NCI-H510A treated with DMSO at 0.1 percent for 48 hours (cell line): ENCODE data around the gene SCAMP4.

ENCODE experiments used
- DNase-seq: peaks from one replicate; lab custom pipeline; 2025; lab: John Stamatoyannopoulos, UW

Gene SCAMP4

GRCh38 chr19:1912760-1913505, 7.7 kb downstream of the SCAMP4 start:
- DNase-seq = no peak

- DNase-seq = no peak
These were observed 8.8 kb downstream of the SCAMP4 start for GRCh38 chr19:1913781-1914577.

DNA sequence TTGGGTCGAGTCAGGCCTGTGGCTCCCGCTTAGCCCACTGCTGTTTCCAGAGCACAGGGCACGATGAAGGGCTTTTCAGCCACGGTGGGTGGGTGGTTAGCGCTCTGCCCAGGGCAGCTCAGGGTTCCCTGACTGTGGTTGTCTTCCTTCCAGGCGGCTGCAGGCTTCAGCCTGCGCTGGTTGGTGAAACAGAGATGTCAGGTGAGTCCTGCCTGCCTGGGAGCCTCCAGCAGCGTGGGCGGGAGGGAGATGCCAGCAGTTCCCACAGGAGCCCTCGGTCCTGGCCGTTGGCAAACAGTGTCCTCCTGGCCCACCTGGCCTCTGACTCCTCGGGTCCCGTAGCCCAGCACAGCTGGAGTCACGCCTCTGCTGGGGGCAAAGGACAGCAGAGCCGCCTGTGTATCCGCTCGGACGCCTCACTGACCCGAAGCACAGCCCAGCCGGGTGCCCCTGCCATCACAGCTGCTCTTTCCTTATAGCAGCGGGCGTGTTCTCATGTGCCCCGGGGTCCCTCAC, 9.7 kb downstream of the SCAMP4 start:
- no peak for DNase-seq

GRCh38 chr19:1917146-1917545, 11.9 kb downstream of the SCAMP4 start:
- DNase-seq = no peak

- DNase-seq = no peak
These were observed 12.7 kb downstream of the SCAMP4 start for GRCh38 chr19:1917926-1918325.

- no peak for DNase-seq
These were observed 13.8 kb downstream of the SCAMP4 start for GRCh38 chr19:1918975-1919374.

DNA sequence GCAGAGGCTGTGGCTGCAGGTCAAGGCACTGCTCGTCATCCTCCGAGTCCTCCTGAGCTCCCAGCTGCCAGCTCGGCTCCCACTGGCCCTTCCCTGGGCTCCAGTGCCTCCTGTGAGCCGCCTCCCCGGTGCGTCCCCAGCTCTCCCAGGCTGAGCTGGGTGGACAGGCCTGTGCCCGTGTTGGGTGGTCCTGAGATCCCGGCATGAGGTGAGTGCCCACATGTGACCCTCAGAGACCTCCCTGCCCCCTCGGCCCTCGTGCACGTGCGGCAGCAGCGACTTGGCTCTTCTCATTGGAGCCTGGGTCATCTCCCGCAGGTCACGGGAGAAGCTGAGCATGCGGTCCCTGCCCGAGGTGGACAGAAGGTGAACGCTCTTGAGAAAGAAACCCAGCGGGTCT, 15.4 kb downstream of the SCAMP4 start:
- DNase-seq = no peak

DNA sequence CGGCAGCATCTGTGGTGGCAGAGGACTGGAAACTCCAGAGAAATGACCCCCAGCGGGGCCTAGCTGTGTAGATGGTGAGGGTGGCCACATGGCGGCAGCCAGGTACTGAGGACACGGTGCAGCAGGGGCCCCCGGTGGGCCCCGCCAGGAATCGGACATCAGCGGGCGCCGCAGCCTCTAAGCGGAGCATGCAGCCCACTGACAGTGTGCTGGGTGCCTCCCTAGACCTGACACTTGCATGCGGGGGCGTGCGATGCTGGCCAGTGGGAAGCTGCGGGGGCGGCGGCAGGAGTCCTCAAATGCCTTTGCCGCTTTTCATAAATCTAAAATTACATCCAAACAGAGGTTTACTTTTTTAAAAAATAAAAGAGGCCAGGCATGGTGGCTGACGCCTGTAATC, 16.1 kb downstream of the SCAMP4 start:
- DNase-seq = no peak

DNA sequence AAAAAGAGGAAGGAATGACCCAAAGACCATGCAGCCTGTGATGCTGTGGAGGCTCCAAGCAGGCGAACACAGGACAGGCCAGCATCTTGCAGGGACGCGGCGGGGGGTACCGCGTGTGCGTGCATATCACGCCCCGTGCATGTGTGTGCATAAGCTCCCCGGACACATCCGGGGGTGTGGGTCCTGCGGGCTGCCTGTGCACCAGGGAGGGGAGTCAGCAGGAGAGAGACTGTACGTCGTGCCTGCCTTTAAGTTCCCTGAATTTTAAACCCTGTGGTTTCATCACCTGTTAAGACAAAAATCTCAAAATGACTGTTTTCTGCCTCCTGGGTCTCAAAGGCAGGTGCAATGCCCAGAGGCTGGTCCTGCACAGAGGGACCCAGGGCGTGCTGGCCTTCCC, 16.6 kb downstream of the SCAMP4 start:
- no peak for DNase-seq

DNA sequence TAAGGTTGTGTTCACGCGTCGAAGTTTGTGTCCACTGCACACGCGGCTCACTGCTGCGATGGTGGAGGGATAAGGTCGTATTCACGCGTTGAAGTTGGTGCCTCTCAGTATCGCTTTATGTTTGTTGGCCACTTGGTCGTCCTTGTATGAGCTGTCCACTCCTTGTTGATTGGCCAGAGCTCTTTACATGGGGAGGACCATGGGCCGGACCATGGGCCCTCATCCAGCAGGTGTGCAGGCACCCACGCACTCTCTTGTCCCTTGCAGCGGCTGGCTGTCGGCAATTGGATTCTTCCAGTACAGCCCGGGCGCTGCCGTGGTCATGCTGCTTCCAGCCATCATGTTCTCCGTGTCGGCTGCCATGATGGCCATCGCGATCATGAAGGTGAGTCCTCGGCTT, 17.6 kb downstream of the SCAMP4 start:
- no peak for DNase-seq

GRCh38 chr19:1923319-1923718, 18.1 kb downstream of the SCAMP4 start:
- DNase-seq = no peak

- no peak for DNase-seq
These were observed 19.2 kb downstream of the SCAMP4 start for GRCh38 chr19:1924320-1924961.

DNA sequence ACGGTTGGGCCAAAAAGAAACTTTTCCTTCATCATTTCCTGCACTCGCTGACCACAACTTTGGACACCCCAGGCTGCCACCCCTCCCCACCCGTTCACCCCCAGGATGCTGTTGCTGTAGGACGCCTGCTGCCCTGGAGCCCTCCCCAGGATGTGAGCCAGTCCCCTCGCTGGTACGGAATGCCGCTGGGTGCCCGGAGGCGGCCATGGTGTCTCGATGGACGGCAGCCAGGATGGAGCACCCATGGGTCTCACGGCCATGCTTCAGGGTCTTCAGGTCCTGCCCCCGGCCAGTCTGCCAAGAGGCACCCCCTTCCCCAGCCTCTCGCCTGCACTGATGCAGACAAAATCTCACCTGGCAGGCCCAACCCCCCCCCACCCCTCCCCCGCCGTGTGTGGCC, 20.3 kb downstream of the SCAMP4 start:
- DNase-seq = no peak

GRCh38 chr19:1929021-1929742, 24.0 kb downstream of the SCAMP4 start:
- peak; percentile 42 for DNase-seq

DNA sequence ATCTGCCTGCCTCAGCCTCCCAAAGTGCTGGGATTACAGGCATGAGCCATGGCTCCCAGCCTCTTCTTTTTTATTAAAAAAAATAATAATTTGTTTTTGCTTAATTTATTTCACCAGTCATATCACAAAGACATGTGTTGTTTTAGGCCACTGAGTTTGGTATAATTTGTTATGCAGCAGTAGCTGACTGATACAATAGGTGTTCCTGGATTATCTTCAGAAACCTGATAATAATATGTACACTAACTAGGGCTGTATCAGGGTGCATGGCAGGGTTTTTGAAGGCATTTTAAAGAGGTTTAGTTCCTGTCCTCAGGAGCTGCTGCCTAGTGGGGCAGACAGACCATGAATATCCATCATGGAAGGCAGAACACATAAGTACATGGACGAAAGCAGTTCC, 26.2 kb downstream of the SCAMP4 start:
- DNase-seq = no peak

- DNase-seq = no peak
These were observed 27.2 kb downstream of the SCAMP4 start for GRCh38 chr19:1932395-1932794.

GRCh38 chr19:1933244-1933643, 28.0 kb downstream of the SCAMP4 start:
- DNase-seq = no peak

GRCh38 chr19:1933942-1934341, 28.7 kb downstream of the SCAMP4 start:
- no peak for DNase-seq

DNA sequence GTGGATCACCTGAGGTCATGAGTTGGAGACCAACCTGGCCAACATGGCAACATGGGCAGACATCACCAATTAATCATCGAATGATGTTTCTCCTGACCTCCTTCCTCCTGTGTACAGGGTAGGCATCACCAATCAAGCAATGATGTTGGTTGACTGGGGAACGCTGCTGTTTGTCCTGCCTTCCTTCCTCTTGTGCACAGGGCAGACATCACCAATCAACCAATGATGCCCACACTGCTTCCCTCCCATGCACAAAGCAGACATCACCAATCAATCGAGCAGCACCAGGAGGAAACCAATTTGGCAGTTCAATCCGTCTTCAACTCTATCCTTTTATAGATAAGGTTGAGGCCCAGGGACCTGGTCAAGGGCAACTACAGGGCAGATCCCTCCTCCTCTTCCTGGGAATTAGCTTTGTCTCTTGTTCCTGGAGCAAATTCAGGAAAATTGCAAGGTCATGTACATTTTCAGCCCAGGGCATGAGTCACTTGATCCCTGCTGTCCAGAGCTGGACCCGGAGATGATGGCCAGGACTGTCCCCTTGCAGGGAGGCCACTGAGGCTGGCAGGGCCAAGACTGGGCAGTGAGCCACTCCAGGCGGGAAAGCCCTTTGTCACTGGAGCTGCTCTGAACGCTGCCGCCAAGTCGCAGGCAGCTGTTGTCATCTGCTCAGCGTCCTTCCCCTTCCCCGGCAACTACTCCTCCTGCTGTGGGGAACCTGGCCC, 30.4 kb downstream of the SCAMP4 start:
- DNase-seq = no peak

DNA sequence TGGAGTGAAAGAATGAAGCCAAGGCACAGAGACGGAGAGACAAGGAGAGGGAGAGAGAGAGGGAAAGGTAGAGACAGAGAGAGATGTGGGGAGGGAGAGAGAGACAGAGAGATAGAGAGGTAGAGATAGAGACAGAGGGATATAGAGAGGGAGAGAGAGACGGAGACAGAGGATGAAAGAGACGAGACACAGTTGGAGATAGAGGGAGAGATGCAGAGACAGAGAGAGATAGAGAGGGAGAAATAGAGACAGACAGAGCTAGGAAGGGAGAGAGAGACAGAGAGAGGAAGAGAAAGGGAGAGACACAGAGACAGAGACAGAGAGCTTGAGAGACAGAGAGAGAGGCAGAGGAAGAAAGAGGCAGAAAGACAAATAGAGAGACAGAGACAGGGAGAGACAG, 31.2 kb downstream of the SCAMP4 start:
- DNase-seq = no peak

GRCh38 chr19:1936916-1937610, 31.9 kb downstream of the SCAMP4 start:
- DNase-seq = no peak
